B cell (primary cell): ENCODE data around the gene PLA2G4C. TPM values are rescaled to one million over a fixed set of nuclear protein-coding genes. Genes with fewer than 3 reads are reported as not detected.
"Not testable (repeated sequence)": the region's sequence is repeated elsewhere in the genome, so short reads cannot be mapped to it uniquely, and the experiment has no call there.

Experiments
- ATAC-seq: fragments of 200-7000 bp; cut with Tn5 transposase; one replicate; pipeline ENCODE4 v1.10.0; 2021; ENCODE audit warnings: low read depth, mild to moderate bottlenecking, moderate number of reproducible peaks, moderate library complexity
- CTCF ChIA-PET: fragments of 350-600 bp; sonication (Branson Sonifier 250); formaldehyde crosslinking; loops from one replicate; lab custom pipeline; 2021; ENCODE audit warnings: antibody characterized with exemption, inconsistent platforms; lab: Charles Lee
- POLR2A ChIA-PET: fragments of 350-600 bp; sonication (Branson Sonifier 250); formaldehyde crosslinking; loops from one replicate; lab custom pipeline; 2021; ENCODE audit warnings: antibody characterized with exemption; lab: Charles Lee
- DNase-seq: peaks from one replicate; pipeline ENCODE4 v3.0.0; 2013
- H2AFZ ChIP-seq: 2 replicates; pipeline ENCODE4 v1.6.1; 2012; ENCODE audit warnings: mild to moderate bottlenecking, low read depth, low read length; ENCODE audit not compliant: insufficient read depth, poor library complexity, severe bottlenecking
- H3K27ac ChIP-seq, 2 donors: 1 replicate in 1 of 2; 2 replicates in 1 of 2; pipeline ENCODE4 v1.5.1; 2012 to 2013; ENCODE audit warnings: low read length in 2 of 2, mild to moderate bottlenecking in 2 of 2, moderate library complexity in 1 of 2
- H3K27me3 ChIP-seq, 4 experiments: fragments of 200-600 bp in 1 of 4; sonication (generic) in 1 of 4; replicated peaks in 1 of 4; 1 replicate in 2 of 4; 2 replicates in 2 of 4; pipeline versions ENCODE4 v1.6.1 to v1.7.0; 2013 to 2016; ENCODE audit warnings: low read length in 3 of 4, mild to moderate bottlenecking in 2 of 4, mixed read lengths in 1 of 4, moderate library complexity in 1 of 4; ENCODE audit not compliant: insufficient read depth in 4 of 4, control insufficient read depth in 3 of 4; ENCODE audit errors: control extremely low read depth in 1 of 4
- H3K36me3 ChIP-seq, 2 experiments: replicated peaks in 1 of 2; 1 replicate in 1 of 2; 2 replicates in 1 of 2; pipeline versions ENCODE4 v1.6.1 to v1.7.1; 2013; ENCODE audit warnings: low read length in 1 of 2; ENCODE audit not compliant: insufficient read depth in 2 of 2, control insufficient read depth in 1 of 2; ENCODE audit errors: control extremely low read depth in 1 of 2, extremely low read depth in 1 of 2
- H3K4me1 ChIP-seq, 2 donors: fragments of 200-600 bp in 1 of 2; sonication (generic) in 1 of 2; 1 replicate in 1 of 2; 2 replicates in 1 of 2; pipeline versions ENCODE4 v1.5.1 to v1.6.1; 2013 to 2017; ENCODE audit warnings: low read length in 2 of 2; ENCODE audit not compliant: control insufficient read depth in 2 of 2, insufficient read depth in 2 of 2
- H3K4me2 ChIP-seq: replicated peaks from 2 replicates; pipeline ENCODE3; 2012; ENCODE audit warnings: mild to moderate bottlenecking, low read depth, low read length; ENCODE audit not compliant: poor library complexity, severe bottlenecking
- H3K4me3 ChIP-seq, 5 experiments: fragments of 200-600 bp in 1 of 5; sonication (generic) in 1 of 5; 1 replicate in 3 of 5; 2 replicates in 2 of 5; pipeline versions ENCODE4 v1.5.1 to v1.7.0; 2011 to 2016; ENCODE audit warnings: low read length in 4 of 5, mild to moderate bottlenecking in 4 of 5, low read depth in 2 of 5, control low read depth in 1 of 5, moderate library complexity in 1 of 5; ENCODE audit not compliant: insufficient read depth in 1 of 5; ENCODE audit errors: control extremely low read depth in 1 of 5, extremely low read depth in 1 of 5
- H3K79me2 ChIP-seq: fragments of 200-600 bp; sonication (generic); one replicate; pipeline ENCODE4 v1.6.0; 2016; ENCODE audit warnings: low read length; ENCODE audit not compliant: control insufficient read depth, insufficient read depth
- H3K9ac ChIP-seq: fragments of 200-600 bp; sonication (generic); 2 replicates; pipeline ENCODE4 v1.6.1; 2017; ENCODE audit warnings: mild to moderate bottlenecking, low read length, moderate library complexity
- H3K9me3 ChIP-seq, 3 donors: one replicate each; pipeline versions ENCODE4 v1.6.1 to v1.7.1; 2013; ENCODE audit warnings: low read length in 2 of 3; ENCODE audit not compliant: control insufficient read depth in 2 of 3, insufficient read depth in 1 of 3; ENCODE audit errors: control extremely low read depth in 1 of 3
- H4K20me1 ChIP-seq: 2 replicates; pipeline ENCODE4 v1.6.0; 2012; ENCODE audit warnings: mild to moderate bottlenecking, low read length; ENCODE audit not compliant: insufficient read depth, control insufficient read depth, poor library complexity, severe bottlenecking
- H3K27ac Mint-ChIP-seq: one replicate; pipeline ENCODE4 v1.8.0; 2021; ENCODE audit warnings: mixed read lengths
- H3K27me3 Mint-ChIP-seq: one replicate; pipeline ENCODE4 v1.8.0; 2021; ENCODE audit warnings: mixed read lengths
- H3K4me1 Mint-ChIP-seq: one replicate; pipeline ENCODE4 v1.8.0; 2021; ENCODE audit warnings: mixed read lengths
- H3K4me3 Mint-ChIP-seq: one replicate; pipeline ENCODE4 v1.8.0; 2021; ENCODE audit warnings: mixed read lengths
- H3K9me3 Mint-ChIP-seq: one replicate; pipeline ENCODE4 v1.8.0; 2022; ENCODE audit warnings: mixed read lengths; ENCODE audit not compliant: insufficient read depth
- EZH2 ChIP-seq: IDR thresholded peaks from 2 replicates; pipeline ENCODE4 v1.6.1; 2012; ENCODE audit warnings: borderline replicate concordance, low read depth, mild to moderate bottlenecking, moderate library complexity, low read length; ENCODE audit not compliant: insufficient read depth, poor library complexity, severe bottlenecking
- WGBS: methylation state at CpG from one replicate; pipeline ENCODE4 v1.1.5; 2013; ENCODE audit warnings: missing lambda C conversion rate; ENCODE audit not compliant: insufficient coverage; 5-methylcytosine and 5-hydroxymethylcytosine counted together
- intact Hi-C: fragments of 100-400 bp; cut with micrococcal nuclease; formaldehyde crosslinking; loops from one replicate; pipeline ENCODE4 v1.10.0; 2022
- polyA plus RNA-seq: library from polyadenylated mRNA; depleted of rRNA; stranded (reverse); fragments of >200 nt; gene quantifications from 2 replicates; pipeline ENCODE4 v1.2.3, GENCODE V29; 2012
- total RNA-seq, 2 donors: library from RNA; stranded (reverse); fragments of 120-200 nt in 1 of 2; gene quantifications; 1 replicate in 1 of 2; 2 replicates in 1 of 2; pipeline versions ENCODE4 v1.2.3 to v1.2.4, GENCODE V29; 2013 to 2022
- TF ChIP-seq, protein P1 (sequence below): fragments of 200-600 bp; IDR thresholded peaks from one replicate; pipeline ENCODE4 v1.8.0; 2022; ENCODE audit warnings: antibody characterized with exemption, mild to moderate bottlenecking

PLA2G4C gene
- total and polyA plus RNA-seq, 2 donors (not counting 1 experiment from before 2014, with no cell fraction given), result 11.1 to 12.3 TPM

- H3K27ac ChIP-seq, result no peak overlapping the region
- ChIA-PET POLR2A (no interaction called here), CTCF (no interaction called here)
- H4K20me1 ChIP-seq, result no peaks in the 10 kb centered on the region
- no peak overlapping the region for H2AFZ ChIP-seq
- 80% methylated on average over 2 of the region's 2 CpGs for WGBS
- H3K4me3 ChIP-seq, result no peak overlapping the region
- ATAC-seq (no peak), DNase-seq (no peak)
- no peaks in the 10 kb centered on the region for H3K79me2 ChIP-seq
- no peaks in the 10 kb centered on the region for H3K4me1 ChIP-seq
- H3K27ac Mint-ChIP-seq, result no peak overlapping the region
- peaks cover 4% of the 10 kb centered on the region for H3K9me3 Mint-ChIP-seq
- peaks cover 2% of the 10 kb centered on the region for H3K4me1 Mint-ChIP-seq
- H3K4me2 ChIP-seq, result no peak overlapping the region
- peaks cover 0 to 2% of the 10 kb centered on the region in 2 experiments for H3K36me3 ChIP-seq
- TF ChIP-seq EZH2, result no peak
- TF ChIP-seq, protein P1, sequence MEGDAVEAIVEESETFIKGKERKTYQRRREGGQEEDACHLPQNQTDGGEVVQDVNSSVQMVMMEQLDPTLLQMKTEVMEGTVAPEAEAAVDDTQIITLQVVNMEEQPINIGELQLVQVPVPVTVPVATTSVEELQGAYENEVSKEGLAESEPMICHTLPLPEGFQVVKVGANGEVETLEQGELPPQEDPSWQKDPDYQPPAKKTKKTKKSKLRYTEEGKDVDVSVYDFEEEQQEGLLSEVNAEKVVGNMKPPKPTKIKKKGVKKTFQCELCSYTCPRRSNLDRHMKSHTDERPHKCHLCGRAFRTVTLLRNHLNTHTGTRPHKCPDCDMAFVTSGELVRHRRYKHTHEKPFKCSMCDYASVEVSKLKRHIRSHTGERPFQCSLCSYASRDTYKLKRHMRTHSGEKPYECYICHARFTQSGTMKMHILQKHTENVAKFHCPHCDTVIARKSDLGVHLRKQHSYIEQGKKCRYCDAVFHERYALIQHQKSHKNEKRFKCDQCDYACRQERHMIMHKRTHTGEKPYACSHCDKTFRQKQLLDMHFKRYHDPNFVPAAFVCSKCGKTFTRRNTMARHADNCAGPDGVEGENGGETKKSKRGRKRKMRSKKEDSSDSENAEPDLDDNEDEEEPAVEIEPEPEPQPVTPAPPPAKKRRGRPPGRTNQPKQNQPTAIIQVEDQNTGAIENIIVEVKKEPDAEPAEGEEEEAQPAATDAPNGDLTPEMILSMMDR, result no peak
- peaks cover 0 to 16% (median 2%) of the 10 kb centered on the region in 3 donors for H3K9me3 ChIP-seq
- no peaks in the 10 kb centered on the region for H3K27me3 ChIP-seq
- intact Hi-C loops, result no loop called here
- H3K4me3 Mint-ChIP-seq, result no peak overlapping the region
- no peaks in the 10 kb centered on the region for H3K27me3 Mint-ChIP-seq
- no peak overlapping the region for H3K9ac ChIP-seq
Measured at GRCh38 chr19:48094855-48095203, 15.8 kb downstream of the PLA2G4C start.

- no peak overlapping the region for H3K4me2 ChIP-seq
- no peaks in the 10 kb centered on the region for H3K27me3 ChIP-seq
- no peaks in the 10 kb centered on the region for H3K4me1 ChIP-seq
- CTCF ChIA-PET, result no interaction called here
- Mint-ChIP-seq H3K4me3 (no peak overlapping the region), H3K4me1 (peaks cover 2% of the 10 kb centered on the region), H3K27me3 (no peaks in the 10 kb centered on the region), H3K9me3 (peaks cover 4% of the 10 kb centered on the region), H3K27ac (no peak overlapping the region)
- intact Hi-C loops, result no loop called here
- H2AFZ ChIP-seq, result no peak overlapping the region
- POLR2A ChIA-PET, result no interaction called here
- H3K4me3 ChIP-seq, result no peak overlapping the region
- no peak for DNase-seq
- H3K79me2 ChIP-seq, result no peaks in the 10 kb centered on the region
- TF ChIP-seq EZH2, result no peak
- TF ChIP-seq, protein P1, result no peak
- H3K9ac ChIP-seq, result no peak overlapping the region
- peaks cover 0 to 16% (median 2%) of the 10 kb centered on the region in 3 donors for H3K9me3 ChIP-seq
- no peak for ATAC-seq
- H3K27ac ChIP-seq, result no peak overlapping the region
- H4K20me1 ChIP-seq, result no peaks in the 10 kb centered on the region
- peaks cover 0 to 2% of the 10 kb centered on the region in 2 experiments for H3K36me3 ChIP-seq
- no CpG with 5 or more reads among the region's 1 CpG for WGBS
Measured at GRCh38 chr19:48094129-48094854, 16.3 kb downstream of the PLA2G4C start.

- intact Hi-C loops, H2AFZ ChIP-seq, H3K9me3 Mint-ChIP-seq, H3K4me2 ChIP-seq, H4K20me1 ChIP-seq, H3K27me3 Mint-ChIP-seq, H3K9ac ChIP-seq, H3K36me3 ChIP-seq, DNase-seq, H3K4me3 ChIP-seq, H3K79me2 ChIP-seq, H3K27ac Mint-ChIP-seq, ATAC-seq, POLR2A ChIA-PET, H3K4me1 ChIP-seq, H3K4me1 Mint-ChIP-seq, H3K27me3 ChIP-seq, H3K4me3 Mint-ChIP-seq, H3K27ac ChIP-seq: not testable (repeated sequence)
- peaks cover 0 to 16% (median 2%) of the 10 kb centered on the region in 3 donors for H3K9me3 ChIP-seq
- CTCF ChIA-PET, result interaction anchor here (0.6 kb wide), 1 partner anchor 296 kb away, joined by 3 read pairs; no protein-coding TSS in a partner anchor
- WGBS, result 89% methylated on average over 8 of the region's 13 CpGs
Measured at GRCh38 chr19:48091111-48091718, 19.4 kb downstream of the PLA2G4C start.
